H1 (cell line): ENCODE results near the gene ACHE. TPM values are rescaled to one million over a fixed set of nuclear protein-coding genes. Genes with fewer than 3 reads are reported as not detected.

Source experiments
- CTCF ChIA-PET: fragments of 300-600 bp; sonication (Branson Sonifier 250); formaldehyde crosslinking; loops from one replicate; lab custom pipeline; 2021; ENCODE audit not compliant: partially characterized antibody; lab: Charles Lee
- POLR2A ChIA-PET: fragments of 300-600 bp; sonication (Branson Sonifier 250); formaldehyde crosslinking; loops from one replicate; lab custom pipeline; 2021; ENCODE audit warnings: inconsistent platforms; ENCODE audit not compliant: partially characterized antibody; lab: Charles Lee
- DNase-seq, 2 experiments: peaks; one replicate each; pipeline versions ENCODE4 v3.0.0 to v3.0.0-alpha.2; 2010 to 2022; ENCODE audit warnings: low spot score in 2 of 2, low read depth in 1 of 2, mixed read lengths in 1 of 2
- FAIRE-seq: peaks from 2 replicates; lab custom pipeline; 2011; peaks lifted over from hg19 to GRCh38; lab: Jason Lieb, UNC
- H2AFZ ChIP-seq: 2 replicates; pipeline ENCODE4 v1.8.1; 2012; ENCODE audit warnings: low read length, inconsistent platforms
- H2AK5ac ChIP-seq: 2 replicates; pipeline ENCODE4 v1.6.1; 2013; ENCODE audit warnings: low read depth, low read length
- H2BK120ac ChIP-seq: replicated peaks from 2 replicates; pipeline ENCODE3; 2013; ENCODE audit warnings: low read depth, low read length, inconsistent platforms
- H2BK12ac ChIP-seq: 2 replicates; pipeline ENCODE4 v1.6.1; 2013; ENCODE audit warnings: low read depth, low read length
- H2BK15ac ChIP-seq: 2 replicates; pipeline ENCODE4 v1.6.1; 2013; ENCODE audit warnings: low read length
- H2BK20ac ChIP-seq: 2 replicates; pipeline ENCODE4 v1.6.1; 2013; ENCODE audit warnings: low read length
- H2BK5ac ChIP-seq: 2 replicates; pipeline ENCODE4 v1.6.1; 2013; ENCODE audit warnings: low read depth, low read length
- H3K14ac ChIP-seq: 2 replicates; pipeline ENCODE4 v1.6.1; 2013; ENCODE audit warnings: inconsistent platforms; ENCODE audit not compliant: insufficient read length
- H3K18ac ChIP-seq: 2 replicates; pipeline ENCODE4 v1.6.1; 2013; ENCODE audit warnings: low read length; ENCODE audit errors: extremely low read depth
- H3K23ac ChIP-seq: 2 replicates; pipeline ENCODE4 v1.6.1; 2013; ENCODE audit warnings: inconsistent platforms; ENCODE audit not compliant: insufficient read length
- H3K23me2 ChIP-seq: 2 replicates; pipeline ENCODE4 v1.6.1; 2013; ENCODE audit warnings: low read depth, low read length
- H3K27ac ChIP-seq: 2 replicates; pipeline ENCODE4 v1.6.1; 2011; ENCODE audit warnings: low read depth, low read length, inconsistent platforms
- H3K27me3 ChIP-seq, 4 experiments: replicated peaks in 1 of 4; 1 replicate in 1 of 4; 2 replicates in 3 of 4; pipeline versions ENCODE4 v1.6.1 to v1.8.1; 2011 to 2013; ENCODE audit warnings: low read length in 3 of 4, mild to moderate bottlenecking in 3 of 4, inconsistent platforms in 2 of 4, mixed read lengths in 2 of 4, moderate library complexity in 1 of 4; ENCODE audit not compliant: control insufficient read depth in 3 of 4, insufficient read depth in 3 of 4; ENCODE audit errors: extremely low read depth in 1 of 4
- H3K36me3 ChIP-seq, 4 experiments: 2 replicates each; pipeline versions ENCODE4 v1.6.1 to v1.8.1; 2011 to 2013; ENCODE audit warnings: mild to moderate bottlenecking in 4 of 4, low read length in 3 of 4, moderate library complexity in 2 of 4, control low read depth in 1 of 4, inconsistent platforms in 1 of 4; ENCODE audit not compliant: insufficient read depth in 4 of 4, control insufficient read depth in 2 of 4
- H3K4ac ChIP-seq: replicated peaks from 2 replicates; pipeline ENCODE3; 2013; ENCODE audit warnings: low read length, low read depth, mixed read lengths, inconsistent platforms; ENCODE audit not compliant: insufficient read length
- H3K4me1 ChIP-seq, 4 experiments: replicated peaks in 1 of 4; 1 replicate in 1 of 4; 2 replicates in 3 of 4; pipeline versions ENCODE4 v1.6.1 to v1.8.1; 2011 to 2013; ENCODE audit warnings: low read length in 3 of 4, inconsistent platforms in 2 of 4, mixed read lengths in 1 of 4; ENCODE audit not compliant: insufficient read depth in 4 of 4, control insufficient read depth in 3 of 4
- H3K4me2 ChIP-seq, 2 experiments: 2 replicates each; pipeline versions ENCODE4 v1.6.1 to v1.8.1; 2011 to 2013; ENCODE audit warnings: low read depth in 2 of 2, low read length in 2 of 2, control low read depth in 1 of 2, inconsistent platforms in 1 of 2, mild to moderate bottlenecking in 1 of 2; ENCODE audit not compliant: insufficient read depth in 1 of 2
- H3K4me3 ChIP-seq, 4 experiments: fragments of 200-600, 300-600 bp in 1 of 4; sonication (generic), shearing (Covaris generic), sonication (Bioruptor Twin) in 1 of 4; 2 replicates each; pipeline versions ENCODE4 v1.5.1 to v1.8.1; 2011 to 2016; ENCODE audit warnings: low read length in 4 of 4, low read depth in 3 of 4, control low read depth in 2 of 4, inconsistent platforms in 2 of 4, mild to moderate bottlenecking in 2 of 4, mixed read lengths in 1 of 4, moderate library complexity in 1 of 4; ENCODE audit not compliant: insufficient read depth in 2 of 4; ENCODE audit errors: extremely low read depth in 1 of 4
- H3K56ac ChIP-seq: replicated peaks from 2 replicates; pipeline ENCODE3; 2013; ENCODE audit warnings: low read depth, mild to moderate bottlenecking, mixed read lengths, low read length, inconsistent platforms; ENCODE audit not compliant: insufficient read length
- H3K79me1 ChIP-seq: 2 replicates; pipeline ENCODE4 v1.6.1; 2013; ENCODE audit warnings: low read depth, low read length, control low read depth
- H3K79me2 ChIP-seq, 2 experiments: 2 replicates each; pipeline versions ENCODE4 v1.6.1 to v1.8.1; 2012 to 2013; ENCODE audit warnings: low read length in 2 of 2, mild to moderate bottlenecking in 2 of 2, inconsistent platforms in 1 of 2; ENCODE audit not compliant: insufficient read depth in 2 of 2, control insufficient read depth in 1 of 2
- H3K9ac ChIP-seq, 4 experiments: replicated peaks in 1 of 4; 1 replicate in 1 of 4; 2 replicates in 3 of 4; pipeline versions ENCODE4 v1.6.1 to v1.8.1; 2011 to 2013; ENCODE audit warnings: low read depth in 3 of 4, low read length in 3 of 4, control low read depth in 2 of 4, mild to moderate bottlenecking in 2 of 4, moderate library complexity in 2 of 4, inconsistent platforms in 1 of 4; ENCODE audit errors: extremely low read depth in 1 of 4
- H3K9me3 ChIP-seq, 2 experiments: 2 replicates each; pipeline versions ENCODE4 v1.6.1 to v1.8.1; 2012 to 2013; ENCODE audit warnings: mild to moderate bottlenecking in 2 of 2, moderate library complexity in 2 of 2, control low read depth in 1 of 2, inconsistent platforms in 1 of 2, low read depth in 1 of 2, low read length in 1 of 2, mixed read lengths in 1 of 2; ENCODE audit not compliant: insufficient read depth in 2 of 2
- H4K20me1 ChIP-seq, 2 experiments: replicated peaks in 1 of 2; 2 replicates each; pipeline versions ENCODE3 to v1.8.1; 2011 to 2013; ENCODE audit warnings: inconsistent platforms in 2 of 2, low read length in 2 of 2, mild to moderate bottlenecking in 1 of 2; ENCODE audit not compliant: insufficient read depth in 2 of 2, control insufficient read depth in 1 of 2
- H4K5ac ChIP-seq: 2 replicates; pipeline ENCODE4 v1.6.1; 2013; ENCODE audit warnings: low read length, low read depth, mixed read lengths, inconsistent platforms; ENCODE audit not compliant: insufficient read length
- H4K8ac ChIP-seq: 2 replicates; pipeline ENCODE4 v1.8.0; 2013; ENCODE audit warnings: mild to moderate bottlenecking, moderate library complexity, low read length, inconsistent platforms; ENCODE audit not compliant: insufficient read depth; ENCODE audit errors: extremely low read depth
- H4K91ac ChIP-seq: replicated peaks from 2 replicates; pipeline ENCODE3; 2013; ENCODE audit warnings: low read length, mixed read lengths, inconsistent platforms; ENCODE audit not compliant: insufficient read length
- CBX5 ChIP-seq: fragments of 300-800, 300-1000 bp; sonication (generic); IDR thresholded peaks from 2 replicates; pipeline ENCODE4 v1.7.1; 2016; ENCODE audit warnings: antibody characterized with exemption, low read length, low read depth
- CBX8 ChIP-seq: fragments of 300-800, 300-1000 bp; sonication (generic); IDR thresholded peaks from 2 replicates; pipeline ENCODE4 v1.7.1; 2016; ENCODE audit warnings: low read depth, low read length, borderline replicate concordance
- CEBPB ChIP-seq: IDR thresholded peaks from 2 replicates; pipeline ENCODE4 v1.6.1; 2012; ENCODE audit warnings: low read depth, low read length
- CTBP2 ChIP-seq: IDR thresholded peaks from 2 replicates; pipeline ENCODE4 v1.7.0; 2011; ENCODE audit warnings: borderline replicate concordance, mild to moderate bottlenecking, moderate library complexity, mixed read lengths, low read length; ENCODE audit not compliant: insufficient read depth, insufficient read length
- FOSL1 ChIP-seq: IDR thresholded peaks from 2 replicates; pipeline ENCODE4 v1.6.1; 2011; ENCODE audit warnings: mild to moderate bottlenecking, low read depth, low read length, moderate library complexity; ENCODE audit not compliant: insufficient read depth
- JUN ChIP-seq: IDR thresholded peaks from 2 replicates; pipeline ENCODE4 v1.6.1; 2011; ENCODE audit warnings: low read depth, mild to moderate bottlenecking, improper control_type of control experiment, low read length
- KDM4A ChIP-seq: IDR thresholded peaks from one replicate; pipeline ENCODE4 v1.7.1; 2012; ENCODE audit warnings: low read depth, mild to moderate bottlenecking, moderate library complexity, low read length, inconsistent platforms; ENCODE audit not compliant: severe bottlenecking
- NRF1 ChIP-seq: IDR thresholded peaks from 2 replicates; pipeline ENCODE4 v1.6.1; 2011; ENCODE audit warnings: mild to moderate bottlenecking, low read depth, low read length, improper control_type of control experiment
- RAD21 ChIP-seq, 2 experiments: IDR thresholded peaks in 1 of 2; conservative IDR thresholded peaks in 1 of 2; 2 replicates each; pipeline ENCODE4 v1.6.1; 2011; ENCODE audit warnings: low read depth in 2 of 2, low read length in 2 of 2, improper control_type of control experiment in 1 of 2, inconsistent platforms in 1 of 2, mild to moderate bottlenecking in 1 of 2, moderate library complexity in 1 of 2
- RBBP5 ChIP-seq: IDR thresholded peaks from 2 replicates; pipeline ENCODE4 v1.7.1; 2012; ENCODE audit warnings: low read depth, mild to moderate bottlenecking, inconsistent platforms, low read length, moderate library complexity, borderline replicate concordance
- SIRT6 ChIP-seq: IDR thresholded peaks from one replicate; pipeline ENCODE4 v1.7.1; 2012; ENCODE audit warnings: low read length, inconsistent platforms
- TAF1 ChIP-seq: IDR thresholded peaks from 2 replicates; pipeline ENCODE4 v1.6.1; 2011; ENCODE audit warnings: mild to moderate bottlenecking, low read depth, low read length
- TAF7 ChIP-seq: optimal IDR thresholded peaks from 2 replicates; pipeline ENCODE3; 2011; ENCODE audit warnings: low read depth, mild to moderate bottlenecking, inconsistent platforms, low read length, moderate library complexity, borderline replicate concordance
- TBP ChIP-seq: IDR thresholded peaks from 2 replicates; pipeline ENCODE4 v1.6.1; 2011; ENCODE audit warnings: low read depth, low read length, improper control_type of control experiment
- WGBS, 2 experiments: shearing (Covaris generic) in 1 of 2; methylation state at CpG; one replicate each; pipeline versions ENCODE4 v1.1.6 to v1.1.7; 2013 to 2015; ENCODE audit warnings: low lambda C conversion rate in 2 of 2, mixed read lengths in 2 of 2, inconsistent platforms in 1 of 2, low coverage in 1 of 2, missing lambda C conversion rate in 1 of 2; ENCODE audit not compliant: insufficient replicate concordance in 2 of 2, insufficient coverage in 1 of 2, insufficient read length in 1 of 2; ENCODE audit errors: extremely low coverage in 1 of 2, missing lambda C conversion rate in 1 of 2; 5-methylcytosine and 5-hydroxymethylcytosine counted together
- polyA plus RNA-seq, 7 experiments: library from polyadenylated mRNA; depleted of rRNA in 3 of 7; stranded (reverse) in 5 of 7; unstranded in 2 of 7; fragments of >200 nt in 5 of 7; fragments of 200-250 nt in 2 of 7; gene quantifications; 1 replicate in 5 of 7; 2 replicates in 1 of 7; 4 replicates in 1 of 7; pipeline versions ENCODE4 v1.2.1 to v1.2.3, GENCODE V29; 2011 to 2013; ENCODE audit warnings: missing spikeins in 2 of 7, mixed read lengths in 2 of 7
- total RNA-seq: library from RNA; stranded (reverse); fragmentation: NEBNext Ultra II Directional; extraction: Animal tissue kit (Norgen Biotek cat#: 25700); gene quantifications from 2 replicates; pipeline ENCODE4 v1.2.1, GENCODE V29; 2021

ACHE gene
- total and polyA plus RNA-seq, 2 of the 8 experiments (the other 6 are each of a cell fraction or from before 2014, with no cell fraction given) = 1.4 to 4.3 TPM

- WGBS, 2 experiments = 84% methylated on average over 8 of the region's 8 CpGs; no CpG with 5 or more reads in 1 of the 2 experiments
- CTCF ChIA-PET = interaction anchor here (0.6 to 1.6 kb wide), 2 partner anchors 13 to 43 kb away, joined by 4 read pairs; no protein-coding TSS in a partner anchor
- TF ChIP-seq SIRT6 = no peak
- no peak for TF ChIP-seq KDM4A
- no peak for TF ChIP-seq CBX8
- no peak for TF ChIP-seq CTBP2
- TF ChIP-seq JUN = no peak
- TF ChIP-seq CEBPB = no peak
- no peak for TF ChIP-seq NRF1
- no peak for TF ChIP-seq RBBP5
- no peak for TF ChIP-seq TBP
- TF ChIP-seq RAD21 (IDR thresholded peaks at IDR 0.05 in 1 of 2, conservative IDR thresholded peaks at IDR 0.05 in 1 of 2; ENCODE audit: low read depth in 2 of 2, low read length in 2 of 2) = no peak
- TF ChIP-seq TAF1 = no peak
- no peak for TF ChIP-seq TAF7
- no peak for TF ChIP-seq FOSL1
- no peak for TF ChIP-seq CBX5
These were observed 19.3 kb upstream of the ACHE start for GRCh38 chr7:100914879-100915447.

More at GRCh38 chr7:100914879-100915447, 19.3 kb upstream of the ACHE start:
- Histone ChIP-seq H3K4me3 (no peak overlapping the region), H3K79me1 (no peaks in the 10 kb centered on the region), H3K36me3 (no peaks in the 10 kb centered on the region), H3K9me3 (no peaks in the 10 kb centered on the region), H2BK15ac (no peak overlapping the region; the same call in 1 of the 2 replicates), H3K14ac (no peak overlapping the region), H3K79me2 (no peaks in the 10 kb centered on the region), H4K20me1 (no peaks in the 10 kb centered on the region), H3K56ac (no peak overlapping the region), H3K18ac (no peak overlapping the region), H2BK5ac (no peak overlapping the region), H4K8ac (no peak overlapping the region), H3K4me2 (no peak overlapping the region), H3K23ac (no peak overlapping the region), H4K91ac (no peak overlapping the region), H2BK20ac (no peak overlapping the region), H3K9ac (no peak overlapping the region), H3K4ac (no peak overlapping the region), H2AK5ac (no peak overlapping the region), H2AFZ (no peak overlapping the region), H3K23me2 (no peaks in the 10 kb centered on the region; the same call in 1 of the 2 replicates), H3K4me1 (peaks cover 0 to 2% (median under 1%) of the 10 kb centered on the region in 4 experiments; a peak in 1 of 7 replicates), H3K27me3 (no peaks in the 10 kb centered on the region), H2BK120ac (no peak overlapping the region), H4K5ac (no peak overlapping the region), H3K27ac (no peak overlapping the region), H2BK12ac (no peak overlapping the region)
- POLR2A ChIA-PET = no interaction called here
- DNase-seq (no peak), FAIRE-seq (no peak)
